PC-3 (cell line): ENCODE results near the gene RCN1. TPM values are rescaled to one million over a fixed set of nuclear protein-coding genes. Genes with fewer than 3 reads are reported as not detected.
A peak's percentile ranks its signal among the peaks of the same experiment; 100 is the strongest.

Experiments
- ATAC-seq: fragments of 200-7000 bp; cut with Tn5 transposase; 2 replicates; pipeline ENCODE4 v1.9.1; 2020; ENCODE audit warnings: mild to moderate bottlenecking, moderate library complexity
- Bru-seq: library from RNA; stranded (reverse); fragments of 400-500 nt; gene quantifications from one replicate; lab custom pipeline; 2021; lab: Mats Ljungman, UMichigan
- BruChase-seq, 2 experiments: library from RNA; stranded (reverse); fragments of 400-500 nt; gene quantifications; one replicate each; lab custom pipeline; 2021; lab: Mats Ljungman, UMichigan
- BruUV-seq: library from RNA; stranded (reverse); fragments of 400-500 nt; replicated peaks from 2 replicates; lab custom pipeline; 2021; lab: Mats Ljungman, UMichigan
- CTCF ChIA-PET: fragments of 300-600 bp; sonication (Branson Sonifier 250); formaldehyde crosslinking; loops from one replicate; lab custom pipeline; 2022; ENCODE audit warnings: antibody characterized with exemption; lab: Charles Lee
- POLR2A ChIA-PET: fragments of 300-600 bp; sonication (Branson Sonifier 250); formaldehyde crosslinking; loops from one replicate; lab custom pipeline; 2022; ENCODE audit warnings: antibody characterized with exemption; ENCODE audit not compliant: unreplicated experiment; lab: Charles Lee
- DNase-seq: peaks from one replicate; pipeline ENCODE4 v3.0.0-alpha.2; 2015
- H2AFZ ChIP-seq: fragments of 300-600 bp; sonication (generic); 2 replicates; pipeline ENCODE4 v1.6.0; 2016; ENCODE audit warnings: antibody characterized with exemption, low read length
- H3F3A ChIP-seq: fragments of 300-600 bp; sonication (generic); one replicate; pipeline ENCODE4 v1.6.0; 2017; ENCODE audit warnings: antibody characterized with exemption, low read length, control low read depth, mild to moderate bottlenecking; ENCODE audit not compliant: unreplicated experiment
- H3K27ac ChIP-seq: fragments of 300-600 bp; sonication (generic); 2 replicates; pipeline ENCODE4 v1.5.1; 2016; ENCODE audit warnings: mild to moderate bottlenecking, low read length
- H3K27me3 ChIP-seq: fragments of 300-600 bp; sonication (generic); 2 replicates; pipeline ENCODE4 v1.6.1; 2016; ENCODE audit warnings: low read length, mixed read lengths
- H3K36me3 ChIP-seq: fragments of 300-600 bp; sonication (generic); 2 replicates; pipeline ENCODE4 v1.6.1; 2016; ENCODE audit warnings: low read depth, mixed run types, low read length, mixed read lengths
- H3K4me1 ChIP-seq: fragments of 300-600 bp; sonication (generic); 2 replicates; pipeline ENCODE4 v1.5.1; 2016; ENCODE audit warnings: low read length; ENCODE audit not compliant: insufficient read depth
- H3K4me2 ChIP-seq: fragments of 300-600 bp; sonication (generic); 2 replicates; pipeline ENCODE4 v1.6.0; 2016; ENCODE audit warnings: low read length
- H3K4me3 ChIP-seq: fragments of 300-600 bp; sonication (generic); 2 replicates; pipeline ENCODE4 v1.5.1; 2016; ENCODE audit warnings: mild to moderate bottlenecking, low read length, mixed read lengths
- H3K79me2 ChIP-seq: fragments of 300-600 bp; sonication (generic); 2 replicates; pipeline ENCODE4 v1.6.1; 2017; ENCODE audit warnings: low read length, mixed read lengths
- H3K9ac ChIP-seq: fragments of 300-600 bp; sonication (generic); 2 replicates; pipeline ENCODE4 v1.6.0; 2016; ENCODE audit warnings: mild to moderate bottlenecking, low read length
- H3K9me2 ChIP-seq: fragments of 300-600 bp; sonication (generic); replicated peaks from 2 replicates; pipeline ENCODE4 v1.6.1; 2016; ENCODE audit warnings: mixed run types, low read length, mixed read lengths
- H3K9me3 ChIP-seq: fragments of 300-600 bp; sonication (generic); 2 replicates; pipeline ENCODE4 v1.6.1; 2016; ENCODE audit warnings: low read length, mixed read lengths
- H4K20me1 ChIP-seq: fragments of 300-600 bp; sonication (generic); 2 replicates; pipeline ENCODE4 v1.6.1; 2016; ENCODE audit warnings: low read length, mixed read lengths
- EZH2 ChIP-seq: fragments of 300-600 bp; sonication (generic); IDR thresholded peaks from one replicate; pipeline ENCODE4 v1.6.1; 2017; ENCODE audit warnings: antibody characterized with exemption, mild to moderate bottlenecking, low read length; ENCODE audit not compliant: unreplicated experiment
- EZH2phosphoT487 ChIP-seq: fragments of 300-600 bp; sonication (generic); IDR thresholded peaks from 2 replicates; pipeline ENCODE4 v1.6.1; 2018; ENCODE audit warnings: mild to moderate bottlenecking, antibody characterized with exemption, low read length, borderline replicate concordance
- intact Hi-C: fragments of 100-400 bp; cut with micrococcal nuclease; formaldehyde crosslinking; loops from 2 replicates; pipeline ENCODE4 v1.9.0; 2023
- long read RNA-seq: library from polyadenylated mRNA; unstranded; transcript quantifications from one replicate; pipeline ENCODE4 v2.0.0, GENCODE V29; 2021; ENCODE audit not compliant: unreplicated experiment
- total RNA-seq: library from RNA; depleted of rRNA; stranded (reverse); fragments of >200 nt; gene quantifications from 2 replicates; pipeline ENCODE4 v1.2.3, GENCODE V29; 2014; rRNA removed
- TF ChIP-seq, protein P1 (sequence below): fragments of 300-600 bp; sonication (generic); conservative IDR thresholded peaks from 2 replicates; pipeline ENCODE4 v1.5.1; 2017; ENCODE audit warnings: antibody characterized with exemption, low read depth, mild to moderate bottlenecking, low read length

The RCN1 gene
- total RNA-seq (94.6 and 110 TPM in 2 replicates), Bru-seq, nascent RNA (percentile 96 among the genes with signal in this experiment), BruChase-seq, experiment 1, labeled RNA remaining after a 6-hour chase (percentile 99 among the genes with signal in this experiment), BruChase-seq, experiment 2, labeled RNA remaining after a 2-hour chase (percentile 99 among the genes with signal in this experiment)
- long read RNA-seq, transcript RCN1-201 (6 exons, 2,572 nt), result major isoform, 353 of 383 reads
- long read RNA-seq, transcript RCN1-207 (5 exons, 2,416 nt), result minor isoform, 11 of 383 reads
- long read RNA-seq, partial matches to known transcripts, result 1 of 383 reads
- long read RNA-seq, other reads (novel, unspliced or antisense), result 17 of 383 reads

GRCh38 chr11:32090545-32091370, at the start of gene RCN1:
Gene RCN1, plus strand, starts transcription at chr11:32091074. Its CDS starts 123 bp downstream, at chr11:32091197.
- Histone ChIP-seq H3K9ac (peak within 1 kb of the TSS; percentile 92), H3K9me2 (no peaks in the 10 kb centered on the region), H3K4me1 (peaks cover 36% of the 10 kb centered on the region), H3K27me3 (no peaks in the 10 kb centered on the region), H3K27ac (peak within 1 kb of the TSS; percentile 73), H3K4me2 (peak within 1 kb of the TSS; percentile 82), H4K20me1 (peaks cover 20% of the 10 kb centered on the region), H2AFZ (peak within 1 kb of the TSS; percentile 62), H3K4me3 (peak within 1 kb of the TSS; percentile 72), H3K36me3 (no peaks in the 10 kb centered on the region), H3K79me2 (peaks cover 43% of the 10 kb centered on the region), H3K9me3 (no peaks in the 10 kb centered on the region), H3F3A (no peaks in the 10 kb centered on the region)
- no TSS peak for BruUV-seq
- ATAC-seq (peak; percentile 70), DNase-seq (peak; percentile 61)
- TF ChIP-seq, protein P1, sequence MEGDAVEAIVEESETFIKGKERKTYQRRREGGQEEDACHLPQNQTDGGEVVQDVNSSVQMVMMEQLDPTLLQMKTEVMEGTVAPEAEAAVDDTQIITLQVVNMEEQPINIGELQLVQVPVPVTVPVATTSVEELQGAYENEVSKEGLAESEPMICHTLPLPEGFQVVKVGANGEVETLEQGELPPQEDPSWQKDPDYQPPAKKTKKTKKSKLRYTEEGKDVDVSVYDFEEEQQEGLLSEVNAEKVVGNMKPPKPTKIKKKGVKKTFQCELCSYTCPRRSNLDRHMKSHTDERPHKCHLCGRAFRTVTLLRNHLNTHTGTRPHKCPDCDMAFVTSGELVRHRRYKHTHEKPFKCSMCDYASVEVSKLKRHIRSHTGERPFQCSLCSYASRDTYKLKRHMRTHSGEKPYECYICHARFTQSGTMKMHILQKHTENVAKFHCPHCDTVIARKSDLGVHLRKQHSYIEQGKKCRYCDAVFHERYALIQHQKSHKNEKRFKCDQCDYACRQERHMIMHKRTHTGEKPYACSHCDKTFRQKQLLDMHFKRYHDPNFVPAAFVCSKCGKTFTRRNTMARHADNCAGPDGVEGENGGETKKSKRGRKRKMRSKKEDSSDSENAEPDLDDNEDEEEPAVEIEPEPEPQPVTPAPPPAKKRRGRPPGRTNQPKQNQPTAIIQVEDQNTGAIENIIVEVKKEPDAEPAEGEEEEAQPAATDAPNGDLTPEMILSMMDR, result no peak
- TF ChIP-seq EZH2, result no peak
- no peak for TF ChIP-seq EZH2phosphoT487
- POLR2A ChIA-PET, result interaction anchor here (0.6 to 0.7 kb wide), 2 partner anchors 30 to 207 kb away, joined by 3 to 4 read pairs; no protein-coding TSS in a partner anchor
- intact Hi-C loops, result no loop called here
- CTCF ChIA-PET, result interaction anchor here (0.6 kb wide), 1 partner anchor 108 kb away, joined by 3 read pairs; no protein-coding TSS in a partner anchor

DNA sequence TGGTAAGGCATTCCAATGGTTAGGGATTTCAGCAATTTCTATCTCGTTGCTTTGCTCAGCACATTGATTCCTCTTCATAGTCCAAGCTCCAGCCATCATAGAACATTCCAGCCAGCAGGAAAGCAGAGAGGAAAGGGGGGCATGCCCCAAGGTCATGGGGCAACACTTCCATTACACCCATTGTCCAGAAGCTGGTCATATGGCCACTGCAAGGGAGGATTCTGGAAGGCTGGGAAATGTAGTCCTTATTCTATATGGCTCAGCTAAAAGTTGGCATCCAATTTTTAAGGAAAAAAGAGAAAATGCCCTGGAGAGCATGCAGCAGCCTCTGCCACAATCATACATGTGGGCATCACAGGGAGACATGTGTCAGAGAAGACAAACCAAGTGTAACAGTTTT, 47.1 kb upstream of the RCN1 start:
- ATAC-seq, result no peak

More for the DNA sequence above, 47.1 kb upstream of the RCN1 start:
- no peak for DNase-seq
- Histone ChIP-seq H2AFZ (no peak overlapping the region), H3K9me2 (no peaks in the 10 kb centered on the region), H3K27ac (no peak overlapping the region), H3K27me3 (peaks cover 80% of the 10 kb centered on the region), H3K4me2 (no peak overlapping the region), H3K4me3 (no peak overlapping the region), H3K79me2 (no peaks in the 10 kb centered on the region), H3K36me3 (no peaks in the 10 kb centered on the region), H3K9me3 (no peaks in the 10 kb centered on the region), H3K9ac (no peak overlapping the region), H4K20me1 (no peaks in the 10 kb centered on the region), H3F3A (no peaks in the 10 kb centered on the region), H3K4me1 (no peaks in the 10 kb centered on the region)
- TF ChIP-seq EZH2 (no peak), EZH2phosphoT487 (no peak)
- TF ChIP-seq, protein P1, result no peak
- ChIA-PET CTCF (no interaction called here), POLR2A (no interaction called here)
- intact Hi-C loops, result no loop called here
- BruUV-seq, result no TSS peak
